Middle frontal gyrus (tissue), 1 donor: ENCODE data around the gene IPO5.
"Not testable (repeated sequence)": the region's sequence is repeated elsewhere in the genome, so short reads cannot be mapped to it uniquely, and the experiment has no call there.

ENCODE experiments used
- DNase-seq: peaks from one replicate; pipeline ENCODE4 v3.0.0-alpha.2; 2015; ENCODE audit warnings: low spot score; ENCODE audit errors: extremely low spot score

IPO5 gene

DNA sequence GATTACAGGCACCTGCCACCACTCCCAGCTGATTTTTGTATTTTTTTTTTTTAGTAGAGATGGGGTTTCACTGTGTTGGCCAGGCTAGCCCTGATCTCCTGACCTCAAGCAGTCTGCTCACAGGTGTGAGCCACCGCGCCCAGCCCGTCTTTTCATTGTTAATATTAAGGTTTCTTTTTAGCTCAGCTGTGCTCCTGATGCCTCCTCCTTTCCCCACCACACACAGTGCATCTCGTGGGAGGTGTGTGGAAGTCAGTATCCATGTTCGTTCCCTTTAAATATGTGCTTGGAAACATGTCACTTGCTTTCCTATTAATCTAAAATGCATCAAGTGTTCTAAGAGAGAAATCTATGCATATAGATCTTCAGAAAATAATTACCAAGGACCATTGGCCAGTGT, 53.5 kb downstream of the IPO5 start:
- DNase-seq: no peak

DNA sequence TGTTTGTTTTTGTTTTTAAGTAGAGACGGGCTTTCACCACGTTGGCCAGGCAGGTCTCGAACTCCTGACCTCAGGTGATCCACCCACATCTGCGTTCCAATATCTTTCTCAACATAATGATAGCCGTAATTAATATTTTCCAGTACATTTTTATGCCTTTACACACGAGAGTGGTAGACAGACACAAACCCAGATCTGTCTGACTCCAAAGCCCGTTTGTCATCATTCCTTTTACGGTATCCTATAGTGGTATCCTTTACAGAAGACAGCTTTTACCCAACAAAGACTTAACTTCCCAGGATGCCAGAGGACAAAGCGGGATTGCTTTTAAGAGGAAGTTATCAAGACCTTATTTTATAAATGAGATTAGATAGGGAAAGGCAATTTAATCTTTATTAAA, 59.8 kb downstream of the IPO5 start:
- DNase-seq: no peak

DNA sequence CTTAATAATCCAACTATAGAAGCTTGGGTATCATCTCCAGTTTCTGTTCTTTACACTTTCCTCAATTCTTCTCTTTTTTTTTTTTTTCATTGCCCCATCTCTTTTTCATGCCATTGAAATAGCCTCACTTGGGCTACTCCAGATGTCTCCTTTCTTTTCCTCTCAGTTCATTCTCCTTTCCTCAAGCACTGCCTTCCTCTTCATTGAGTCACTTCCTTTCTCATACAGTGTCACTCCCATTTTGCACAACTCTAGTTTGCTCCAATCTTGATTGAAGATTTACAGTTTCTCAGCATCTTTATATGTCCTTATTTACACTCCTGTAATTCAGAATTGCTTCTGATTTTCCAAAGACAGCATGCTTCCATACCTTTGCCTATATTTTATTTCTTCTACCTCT, 61.3 kb downstream of the IPO5 start:
- no peak for DNase-seq

DNA sequence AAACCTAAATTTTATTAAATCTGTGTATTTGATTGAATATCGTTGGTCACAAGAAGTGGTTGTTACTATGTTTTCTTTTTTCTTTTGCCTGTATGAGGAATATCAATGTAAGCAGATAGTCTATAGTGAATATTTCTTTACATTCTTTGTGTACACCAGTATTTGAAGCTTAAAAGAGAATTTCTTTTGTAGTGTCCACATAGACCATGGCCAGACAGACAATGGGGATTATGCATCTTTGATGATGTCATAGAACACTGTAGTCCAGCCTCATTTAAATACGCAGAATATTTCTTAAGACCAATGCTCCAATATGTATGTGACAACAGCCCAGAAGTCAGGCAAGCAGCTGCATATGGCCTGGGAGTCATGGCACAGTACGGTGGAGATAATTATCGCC, 64.8 kb downstream of the IPO5 start:
- no peak for DNase-seq

DNA sequence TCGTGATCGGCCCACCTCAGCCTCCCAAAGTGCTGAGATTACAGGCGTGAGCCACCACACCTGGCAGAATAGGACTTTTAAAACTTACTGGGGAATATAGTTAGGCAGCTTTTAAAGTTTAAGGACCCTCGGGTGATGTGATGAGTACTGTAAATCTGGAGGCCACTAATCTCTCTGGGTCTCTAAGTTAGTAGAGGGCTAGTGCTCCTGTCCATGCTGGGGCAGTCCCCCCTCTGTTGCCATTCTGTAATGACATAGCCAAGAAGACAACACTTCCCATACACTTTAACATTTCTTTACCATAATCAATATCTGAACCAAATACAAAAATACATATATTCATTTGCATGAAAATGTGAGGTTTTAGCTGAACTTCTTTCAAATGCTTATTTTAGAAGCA, 65.7 kb downstream of the IPO5 start:
- no peak for DNase-seq

DNA sequence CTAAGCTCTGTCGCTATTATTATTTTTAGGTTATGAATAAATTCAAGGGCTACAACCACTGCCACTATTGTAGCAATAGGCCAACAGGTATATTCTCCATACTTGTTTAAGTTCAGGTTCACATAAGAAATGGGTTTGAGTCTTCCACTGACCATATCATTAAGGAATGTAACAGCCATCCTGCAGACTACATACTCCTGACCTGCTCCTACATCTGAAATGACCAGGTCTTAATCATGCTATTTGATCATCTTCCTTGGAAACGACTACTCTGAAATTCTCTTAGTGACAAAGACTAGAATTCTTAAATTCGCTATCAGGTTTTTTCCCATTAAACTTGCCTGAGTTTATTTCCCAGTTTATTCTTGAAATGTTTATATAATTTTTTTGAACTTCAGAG, 66.8 kb downstream of the IPO5 start:
- no peak for DNase-seq

DNA sequence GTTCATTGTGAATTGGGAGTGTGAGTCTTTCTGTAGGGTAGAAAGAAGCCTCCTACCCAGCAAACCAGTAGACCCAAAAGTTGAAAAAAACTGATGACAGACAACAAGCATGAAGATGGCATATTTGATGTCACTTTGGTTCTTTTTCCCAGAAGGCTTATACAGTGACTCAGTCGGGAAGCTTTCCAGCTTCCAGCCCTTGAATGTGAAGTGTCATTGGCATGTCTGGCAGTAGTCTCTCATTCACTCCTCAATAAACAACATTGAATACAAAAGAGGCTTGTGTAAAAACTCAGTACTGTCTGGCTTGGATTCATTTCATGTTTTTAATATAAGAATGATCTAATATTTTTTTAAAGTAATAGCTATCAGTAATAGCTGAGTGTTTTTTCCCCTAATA, 68.7 kb downstream of the IPO5 start:
- DNase-seq: peak; percentile 62

DNA sequence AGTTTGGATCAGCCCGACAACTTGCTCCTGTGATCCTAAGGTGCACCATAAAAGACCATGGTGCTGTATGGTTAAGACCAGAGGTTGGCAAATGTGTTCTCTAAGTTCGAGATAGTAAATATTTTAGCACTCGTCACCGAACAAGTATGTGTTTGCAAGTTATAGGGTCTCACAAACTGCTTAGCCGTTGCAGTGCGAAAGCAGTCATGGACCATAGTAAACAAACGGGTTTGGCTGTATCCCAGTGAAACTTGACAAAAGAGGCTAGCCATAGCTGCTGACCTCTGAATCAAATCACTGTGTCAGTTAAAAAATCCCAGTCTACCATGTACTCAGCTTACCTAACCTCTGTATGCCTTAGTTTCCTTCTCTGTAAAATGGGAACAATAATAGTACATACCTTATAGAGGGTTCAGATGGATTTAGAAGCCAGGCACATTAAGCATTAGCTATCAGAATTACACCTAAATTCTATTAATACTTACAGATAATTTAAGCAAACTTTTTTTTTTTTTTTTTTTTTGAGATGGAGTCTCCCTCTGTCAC, 72.1 kb downstream of the IPO5 start:
- DNase-seq: no peak

DNA sequence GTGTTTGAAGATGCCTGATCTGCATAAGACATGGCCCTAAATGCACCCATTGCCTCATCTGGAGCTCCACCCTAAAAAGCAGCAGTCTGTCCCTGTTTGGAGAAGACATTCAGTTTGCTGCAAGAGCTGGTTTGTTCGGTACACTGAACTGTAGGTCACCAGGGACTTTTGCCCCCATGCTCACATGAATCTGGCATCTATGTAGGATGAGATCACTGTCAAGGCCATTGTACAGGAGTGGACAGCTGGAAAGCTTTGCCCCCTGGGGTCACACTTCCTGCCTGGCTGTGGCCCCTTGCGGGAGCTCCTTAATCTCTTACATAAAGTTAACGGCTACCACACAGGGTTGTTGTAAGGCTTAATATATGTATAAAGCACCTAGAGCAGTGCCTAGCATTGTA, 73.0 kb downstream of the IPO5 start:
- DNase-seq: no peak

DNA sequence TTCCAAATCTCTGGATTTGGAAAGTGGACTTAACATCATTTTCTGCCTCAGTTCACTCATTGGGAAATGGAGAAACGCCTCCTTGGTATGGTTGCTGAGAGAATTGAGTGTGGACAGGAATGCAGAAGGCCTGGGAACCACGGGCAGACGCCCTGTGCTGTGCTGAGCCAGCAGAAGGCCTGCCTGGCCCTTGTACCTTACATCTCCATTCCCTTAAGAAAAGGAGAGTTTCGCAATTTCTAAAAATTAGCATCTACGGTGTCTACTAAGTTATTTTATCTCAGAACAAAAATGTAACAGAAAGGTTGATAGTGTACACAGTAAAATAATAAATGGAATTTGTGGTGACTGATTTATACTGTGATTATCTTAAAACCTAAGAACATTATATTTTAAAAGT, 78.7 kb downstream of the IPO5 start:
- no peak for DNase-seq

DNA sequence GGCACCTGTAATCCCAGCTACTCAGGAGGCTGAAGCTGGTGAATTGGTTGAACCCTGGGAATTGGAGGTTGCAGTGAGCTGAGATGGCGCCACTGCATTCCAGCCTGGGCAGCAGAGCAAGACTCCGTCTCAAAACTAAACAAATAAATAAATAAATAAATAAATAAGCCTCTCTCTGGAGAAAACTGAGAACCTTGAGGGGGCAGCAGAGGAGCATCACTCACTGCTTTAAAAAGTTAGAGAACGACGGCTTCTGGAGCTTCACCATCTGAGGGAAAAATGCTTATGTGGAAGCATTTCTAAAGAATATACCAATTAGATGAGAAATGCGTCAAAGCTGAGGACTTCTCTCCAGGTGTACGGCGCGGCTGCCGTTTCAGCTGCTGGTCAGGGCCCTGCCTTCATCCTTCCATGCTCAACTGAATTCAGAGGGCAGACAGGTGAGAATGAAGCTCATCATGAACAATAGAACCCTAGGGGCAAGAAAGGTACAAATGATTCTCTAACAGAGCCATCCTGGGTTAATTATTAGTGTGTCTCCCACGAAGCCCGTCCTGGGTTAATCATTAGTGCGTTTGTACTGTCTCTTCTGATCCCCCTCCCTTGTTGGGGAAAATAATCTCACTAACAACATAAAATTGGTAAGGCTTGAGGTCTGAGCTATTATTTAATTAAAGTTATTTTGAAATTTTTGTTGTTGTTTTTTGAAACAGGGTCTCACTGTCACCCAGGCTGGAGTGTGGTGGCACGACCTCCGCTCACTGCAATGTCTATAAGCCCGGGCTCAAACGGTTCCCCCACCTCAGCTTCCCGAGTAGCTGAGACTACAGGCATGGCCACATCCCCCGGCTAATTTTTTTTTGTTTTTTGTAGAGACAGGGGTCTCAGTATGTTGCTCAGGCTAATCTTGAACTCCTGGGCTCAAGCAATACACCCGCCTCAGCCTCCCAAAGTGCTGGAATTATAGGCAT, 80.1 kb downstream of the IPO5 start:
- DNase-seq: no peak

DNA sequence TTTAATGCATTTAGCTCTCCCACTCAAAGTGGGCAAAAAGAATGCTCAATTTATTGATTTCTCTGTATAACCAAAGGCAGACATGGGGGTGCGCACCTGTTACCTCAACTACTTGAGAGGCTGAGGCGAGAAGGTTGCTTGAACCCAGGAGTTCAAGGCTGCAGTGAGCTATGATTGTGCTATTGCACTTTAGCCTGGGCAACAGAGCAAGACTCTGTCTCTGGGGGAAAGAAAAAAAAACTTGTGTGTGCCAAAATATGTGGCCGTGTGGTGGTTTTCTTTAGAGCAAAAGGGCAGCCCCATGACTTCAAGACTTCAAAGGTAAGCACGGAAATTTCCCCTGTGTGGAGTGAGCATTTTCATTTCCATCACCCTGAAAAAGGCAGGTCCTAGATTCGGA, 81.9 kb downstream of the IPO5 start:
- no peak for DNase-seq

DNA sequence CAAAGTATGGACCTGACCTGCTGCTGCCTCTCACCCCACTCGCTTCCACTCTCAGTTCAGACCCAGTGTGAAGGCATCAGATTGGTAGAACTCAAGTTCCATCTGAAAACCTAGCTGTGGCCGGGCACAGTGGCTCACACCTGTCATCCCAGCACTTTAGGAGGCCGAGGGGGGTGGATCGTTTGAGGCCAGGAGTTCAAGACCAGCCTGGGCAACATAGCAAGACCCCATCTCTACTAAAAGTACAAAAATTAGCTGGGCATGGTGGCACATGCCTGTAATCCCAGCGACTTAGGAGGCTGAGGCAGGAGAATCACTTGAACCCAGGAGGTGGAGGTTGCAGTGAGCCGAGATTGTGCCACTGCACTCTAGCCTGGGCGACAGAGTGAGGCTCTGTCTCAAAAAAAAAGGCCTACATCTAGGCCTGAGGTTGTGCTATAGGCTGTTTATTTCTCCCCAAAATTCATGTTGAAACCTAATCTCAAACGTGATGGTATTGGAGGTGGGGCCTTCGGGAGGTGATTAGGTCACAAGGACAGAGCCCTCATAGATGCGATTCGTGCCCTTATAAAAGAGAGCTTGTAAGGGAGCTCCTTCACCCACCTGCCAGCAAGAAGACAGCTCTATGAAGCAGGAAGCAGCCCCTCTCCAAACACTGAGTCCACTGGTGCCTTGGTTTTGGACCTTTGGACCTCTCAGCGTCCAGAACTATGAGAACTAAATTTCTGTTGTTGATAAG, 83.3 kb downstream of the IPO5 start:
- DNase-seq: not testable (repeated sequence)

DNA sequence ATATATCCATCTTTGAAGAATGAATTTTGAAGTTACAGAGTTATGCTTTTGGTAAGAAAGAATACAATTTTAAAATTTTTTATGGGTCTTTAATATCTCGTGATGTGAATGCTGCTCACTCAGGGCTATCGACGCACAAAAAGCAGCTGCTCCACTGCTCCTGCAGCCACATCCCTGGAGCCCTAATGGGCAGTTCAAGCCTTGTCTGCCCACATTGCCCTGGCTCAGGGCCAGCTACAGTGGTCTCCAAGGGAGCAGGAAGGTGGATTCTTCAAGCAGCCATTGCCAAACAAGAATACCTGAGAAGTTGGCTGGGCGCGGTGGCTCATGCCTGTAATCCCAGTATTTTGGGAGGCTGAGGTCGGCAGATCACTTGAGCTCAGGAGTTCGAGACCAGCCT, 85.8 kb downstream of the IPO5 start:
- DNase-seq: no peak

DNA sequence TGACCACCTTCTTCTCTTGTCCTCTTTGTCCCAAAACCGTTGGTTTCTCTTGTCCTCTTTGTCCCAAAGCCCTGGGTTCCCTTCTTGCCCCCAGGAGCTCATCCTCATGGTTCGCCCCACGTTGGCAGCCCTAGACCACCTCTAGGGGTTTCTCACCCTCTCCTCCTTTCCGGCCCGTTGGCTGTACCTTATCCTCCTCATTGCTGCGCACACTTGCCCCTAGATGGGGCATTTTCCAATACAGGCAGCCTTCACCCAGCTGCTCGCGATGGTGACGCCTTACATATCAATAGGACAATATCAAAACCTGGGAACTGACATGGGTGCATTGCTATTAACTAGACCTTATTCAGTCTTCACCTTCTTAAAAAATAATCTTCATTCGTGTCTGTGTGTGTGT, 86.5 kb downstream of the IPO5 start:
- no peak for DNase-seq

DNA sequence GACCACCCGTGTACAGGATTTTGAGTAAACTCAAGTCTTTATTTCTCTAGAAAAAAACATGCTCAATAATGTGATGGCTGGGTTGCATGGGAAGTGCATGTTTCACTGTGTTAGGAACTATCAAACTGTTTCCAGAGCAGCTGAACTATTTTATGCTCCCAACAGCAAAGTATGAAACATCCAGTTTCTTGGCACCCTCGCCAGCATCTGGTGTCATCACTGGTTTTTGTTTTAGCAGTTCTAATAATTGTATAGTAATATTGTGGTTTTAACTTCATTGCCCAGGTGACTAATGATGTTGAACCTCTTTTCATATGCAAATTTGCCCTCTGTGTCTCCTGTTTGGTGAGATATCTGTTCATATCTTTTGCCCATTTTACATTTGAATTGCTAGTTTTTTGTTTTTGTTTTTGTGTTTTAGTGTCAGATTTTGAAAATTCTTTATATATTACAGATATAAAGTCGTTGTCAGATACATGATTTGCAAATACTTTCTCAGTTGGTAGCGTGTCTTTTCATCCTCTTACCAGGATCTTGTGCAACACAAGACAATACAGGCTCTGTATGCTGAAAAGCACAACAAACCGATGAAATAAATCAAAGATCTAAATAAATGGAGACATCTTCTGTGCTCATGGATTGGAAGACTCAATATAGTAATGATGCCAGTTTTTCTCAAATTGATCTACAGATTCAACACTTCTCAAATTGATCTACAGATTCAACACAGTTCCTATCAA, 87.8 kb downstream of the IPO5 start:
- no peak for DNase-seq

DNA sequence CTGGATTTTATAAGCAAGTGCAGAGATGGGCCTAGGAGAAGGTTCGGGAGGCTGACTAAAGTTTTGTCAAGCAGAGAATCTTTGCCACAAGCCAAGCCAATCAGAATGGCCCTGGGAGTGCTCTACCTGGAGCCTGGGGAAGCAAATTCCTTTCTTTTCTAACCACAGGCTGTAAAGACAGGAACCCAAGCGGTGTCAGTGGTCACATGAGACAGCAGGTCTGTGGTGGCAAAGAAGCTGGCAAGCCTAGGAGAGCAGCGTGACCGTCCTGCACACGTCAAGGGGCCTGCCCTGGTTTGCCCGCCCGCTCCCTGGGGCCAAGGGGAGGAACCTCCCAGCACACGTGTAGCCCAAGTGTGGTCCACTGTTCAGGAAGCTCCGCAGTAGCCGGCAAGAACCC, 90.8 kb downstream of the IPO5 start:
- no peak for DNase-seq

DNA sequence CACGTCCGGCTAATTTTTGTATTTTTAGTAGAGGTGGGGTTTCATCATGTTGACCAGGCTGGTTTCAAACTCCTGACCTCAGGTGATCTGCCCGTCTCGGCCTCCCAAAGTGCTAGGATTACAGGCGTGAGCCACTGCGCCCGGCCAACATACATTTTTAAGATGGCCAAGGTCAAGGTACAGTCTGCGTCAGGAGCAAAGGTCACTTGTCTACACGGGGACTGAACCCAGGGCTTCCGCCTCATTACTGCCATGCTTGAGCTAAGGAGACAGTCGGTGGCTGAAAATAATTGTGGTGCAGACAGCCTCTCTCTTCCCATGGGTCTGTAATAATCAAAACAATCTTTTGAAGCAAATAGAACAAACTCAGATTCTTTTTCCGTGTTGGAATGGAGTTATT, 94.3 kb downstream of the IPO5 start:
- not testable (repeated sequence) for DNase-seq

DNA sequence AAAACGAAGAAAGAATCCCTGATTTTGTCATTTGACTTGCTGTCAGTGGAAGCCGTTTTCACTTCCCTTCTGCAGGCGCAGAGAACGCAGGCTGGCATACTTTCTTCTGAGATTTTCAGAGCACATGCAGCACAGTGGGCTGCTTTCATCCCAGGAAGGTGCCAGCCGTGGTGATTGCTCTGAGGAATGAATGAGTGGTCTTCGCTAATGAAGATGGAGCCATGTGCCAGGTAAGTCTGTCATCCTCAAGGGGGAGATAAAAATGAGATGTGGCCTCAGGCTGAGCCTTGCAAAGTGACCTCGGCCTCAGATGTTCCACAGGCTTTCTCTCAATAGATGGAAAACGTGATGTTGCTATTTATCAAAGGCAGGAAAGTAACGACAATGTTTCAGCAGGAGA, 94.8 kb downstream of the IPO5 start:
- DNase-seq: no peak

DNA sequence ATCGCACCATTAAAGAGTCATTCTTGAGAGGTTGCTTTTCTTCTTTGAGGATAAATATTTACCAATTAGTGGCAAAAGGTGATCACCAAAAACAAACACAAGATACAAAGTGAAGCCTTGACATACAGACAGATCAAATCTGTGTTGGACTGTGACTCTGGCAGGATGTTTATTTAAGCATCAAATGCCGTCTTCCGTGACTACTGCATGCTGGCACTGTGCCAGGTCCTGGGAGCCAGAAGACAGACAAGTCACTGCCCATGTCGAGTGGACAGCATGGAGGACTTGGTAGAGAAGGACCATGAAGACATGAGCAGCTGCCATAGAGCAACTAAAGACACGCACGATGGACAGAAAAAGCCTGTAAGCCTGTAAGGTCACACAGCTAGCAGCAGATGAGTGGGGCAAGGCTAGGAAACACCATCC, 96.6 kb downstream of the IPO5 start:
- DNase-seq: no peak

DNA sequence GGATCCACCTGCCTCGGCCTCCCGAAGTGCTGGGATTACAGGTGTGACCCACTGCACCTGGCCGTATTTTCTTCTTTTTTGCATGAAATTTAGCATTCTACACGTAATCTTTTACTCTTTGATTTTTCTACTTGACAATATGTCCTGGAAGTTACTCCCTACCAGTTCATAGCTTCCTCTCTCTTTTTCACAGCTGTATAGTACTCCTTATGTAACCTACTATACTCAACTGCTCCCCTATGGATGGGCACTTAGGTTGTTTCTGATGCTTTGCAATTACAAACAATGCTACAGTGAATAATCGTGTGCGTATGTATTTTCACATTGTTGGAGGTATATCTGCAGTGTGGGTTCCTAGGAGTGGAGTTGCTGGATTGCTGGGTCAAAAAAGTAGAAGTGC, 98.9 kb downstream of the IPO5 start:
- DNase-seq: no peak

DNA sequence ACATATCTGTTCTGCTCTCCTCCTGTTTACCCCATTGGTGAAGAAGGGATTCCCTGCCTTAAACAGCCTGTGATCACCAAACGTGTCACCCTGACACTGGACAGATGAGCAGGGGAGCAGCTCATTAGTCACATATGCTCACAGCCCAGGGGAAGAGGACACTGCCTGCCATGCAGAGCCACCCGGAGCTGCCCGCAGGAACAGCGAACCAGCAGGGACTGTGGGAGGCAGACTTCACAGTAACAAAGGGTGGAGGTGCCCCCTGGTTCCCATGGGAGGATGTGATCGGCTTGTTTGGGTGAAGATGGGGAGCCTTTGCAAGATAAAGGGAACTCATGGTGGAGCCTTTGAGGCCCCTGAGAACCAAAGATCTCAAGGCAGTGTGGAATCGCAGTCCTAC, 100.8 kb downstream of the IPO5 start:
- no peak for DNase-seq
